Keratinocyte (primary cell): ENCODE measurements around the gene APBB1IP. TPM values are rescaled to one million over a fixed set of nuclear protein-coding genes. Genes with fewer than 3 reads are reported as not detected.
"Not testable (repeated sequence)": the region's sequence is repeated elsewhere in the genome, so short reads cannot be mapped to it uniquely, and the experiment has no call there.

Experiments used
- DNase-seq: peaks from one replicate; pipeline ENCODE4 v3.0.0-alpha.2; 2011; ENCODE audit warnings: low read depth, missing footprints, low spot score
- FAIRE-seq: peaks from 2 replicates; lab custom pipeline; 2011; peaks lifted over from hg19 to GRCh38; lab: Jason Lieb, UNC
- H2AFZ ChIP-seq: 2 replicates; pipeline ENCODE4 v1.6.0; 2012; ENCODE audit warnings: low read length, control low read depth, inconsistent platforms; ENCODE audit not compliant: control insufficient read depth
- H3K27ac ChIP-seq: 2 replicates; pipeline ENCODE4 v1.5.1; 2011; ENCODE audit warnings: low read length; ENCODE audit not compliant: control insufficient read depth, insufficient read depth
- H3K27me3 ChIP-seq: 3 replicates; pipeline ENCODE4 v1.6.0; 2011; ENCODE audit warnings: low read length; ENCODE audit not compliant: control insufficient read depth, insufficient read depth; ENCODE audit errors: extremely low read depth
- H3K36me3 ChIP-seq, 2 experiments: 2 replicates in 1 of 2; 3 replicates in 1 of 2; pipeline ENCODE4 v1.5.1; 2011; ENCODE audit warnings: low read length in 2 of 2, mild to moderate bottlenecking in 1 of 2; ENCODE audit not compliant: control insufficient read depth in 2 of 2, insufficient read depth in 2 of 2; ENCODE audit errors: extremely low read depth in 1 of 2
- H3K4me1 ChIP-seq: 3 replicates; pipeline ENCODE4 v1.5.1; 2011; ENCODE audit warnings: low read length; ENCODE audit not compliant: control insufficient read depth, insufficient read depth; ENCODE audit errors: extremely low read depth
- H3K4me2 ChIP-seq: 3 replicates; pipeline ENCODE4 v1.6.0; 2011; ENCODE audit warnings: low read depth, low read length; ENCODE audit not compliant: control insufficient read depth, insufficient read depth; ENCODE audit errors: extremely low read depth
- H3K4me3 ChIP-seq, 3 experiments: fragments of 200-600 bp in 1 of 3; sonication (generic) in 1 of 3; 2 replicates in 2 of 3; 3 replicates in 1 of 3; pipeline ENCODE4 v1.5.1; 2011 to 2016; ENCODE audit warnings: low read length in 3 of 3, mild to moderate bottlenecking in 3 of 3, control low read depth in 2 of 3, inconsistent platforms in 1 of 3, low read depth in 1 of 3, mixed read lengths in 1 of 3, mixed run types in 1 of 3, moderate library complexity in 1 of 3; ENCODE audit not compliant: control insufficient read depth in 2 of 3, insufficient read depth in 2 of 3; ENCODE audit errors: extremely low read depth in 1 of 3
- H3K79me2 ChIP-seq: 2 replicates; pipeline ENCODE4 v1.6.0; 2012; ENCODE audit warnings: low read length; ENCODE audit not compliant: control insufficient read depth, insufficient read depth
- H3K9ac ChIP-seq: 3 replicates; pipeline ENCODE4 v1.6.0; 2011; ENCODE audit warnings: low read length; ENCODE audit not compliant: control insufficient read depth, insufficient read depth; ENCODE audit errors: extremely low read depth
- H3K9me1 ChIP-seq: 3 replicates; pipeline ENCODE4 v1.6.0; 2011; ENCODE audit warnings: low read length; ENCODE audit not compliant: control insufficient read depth, insufficient read depth; ENCODE audit errors: extremely low read depth
- H3K9me3 ChIP-seq: 2 replicates; pipeline ENCODE4 v1.5.1; 2012; ENCODE audit warnings: low read depth, low read length; ENCODE audit not compliant: control insufficient read depth
- H4K20me1 ChIP-seq: 3 replicates; pipeline ENCODE4 v1.6.0; 2011; ENCODE audit warnings: low read length; ENCODE audit not compliant: control insufficient read depth, insufficient read depth; ENCODE audit errors: extremely low read depth
- EZH2 ChIP-seq: IDR thresholded peaks from one replicate; pipeline ENCODE4 v1.6.1; 2012; ENCODE audit warnings: inconsistent platforms, mild to moderate bottlenecking, low read length, moderate library complexity
- dilution Hi-C: fragments of 300-500 bp; cut with MboI; formaldehyde crosslinking; loops from one replicate; pipeline ENCODE4 v1.7.0; 2020; ENCODE audit warnings: low sequenced_read_pairs; ENCODE audit not compliant: extremely low pct_ligation_motif_present
- polyA plus RNA-seq, 5 experiments: library from polyadenylated mRNA; depleted of rRNA in 3 of 5; stranded (reverse) in 3 of 5; stranded (forward) in 1 of 5; unstranded in 1 of 5; fragments of >200 nt; gene quantifications; 1 replicate in 1 of 5; 2 replicates in 3 of 5; 3 replicates in 1 of 5; pipeline versions ENCODE4 v1.2.1 to v1.2.3, GENCODE V29; 2011 to 2012; ENCODE audit warnings: missing spikeins in 2 of 5, low read depth in 1 of 5, low replicate concordance in 1 of 5
- TF ChIP-seq, protein P1 (sequence below), 3 experiments: IDR thresholded peaks in 1 of 3; conservative IDR thresholded peaks in 1 of 3; optimal IDR thresholded peaks in 1 of 3; 2 replicates in 2 of 3; 3 replicates in 1 of 3; pipeline versions ENCODE3 to v1.5.1; 2011; ENCODE audit warnings: low read length in 3 of 3, mild to moderate bottlenecking in 3 of 3, moderate library complexity in 2 of 3, control low read depth in 1 of 3, inconsistent platforms in 1 of 3; ENCODE audit not compliant: insufficient read depth in 2 of 3; ENCODE audit errors: extremely low read depth in 1 of 3

The APBB1IP gene
- polyA plus RNA-seq, 1 donor (not counting 4 experiments of a cell fraction or from before 2014, with no cell fraction given): not detected

DNA sequence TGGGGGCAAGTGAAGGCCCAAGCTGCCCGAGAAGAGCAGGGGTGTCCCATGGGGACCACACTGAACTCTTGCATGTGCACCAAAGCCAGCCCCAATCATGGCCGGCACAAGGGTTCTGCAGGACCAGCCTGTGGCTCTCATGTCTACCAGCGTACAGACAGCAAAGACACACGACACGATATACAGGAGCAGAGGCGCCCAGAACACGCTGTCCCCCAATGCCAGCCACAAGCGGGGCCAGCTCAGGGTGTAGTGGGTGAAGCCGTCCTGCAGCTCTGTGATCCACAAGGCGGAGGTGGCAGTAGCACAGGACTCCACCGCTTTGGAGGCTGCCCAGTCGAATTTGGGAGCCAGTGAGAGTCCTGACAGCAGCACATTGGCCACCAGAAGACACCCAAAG, 150.5 kb downstream of the APBB1IP start:
- Histone ChIP-seq H3K27ac (no peak overlapping the region), H3K4me2 (no peak overlapping the region), H3K4me3 (no peak overlapping the region), H3K9me1 (no peaks in the 10 kb centered on the region), H4K20me1 (no peaks in the 10 kb centered on the region), H3K79me2 (no peaks in the 10 kb centered on the region), H2AFZ (no peak overlapping the region), H3K9me3 (no peaks in the 10 kb centered on the region), H3K4me1 (no peaks in the 10 kb centered on the region), H3K36me3 (no peaks in the 10 kb centered on the region), H3K9ac (no peak overlapping the region), H3K27me3 (no peaks in the 10 kb centered on the region)
- no peak for TF ChIP-seq EZH2
- TF ChIP-seq, protein P1, sequence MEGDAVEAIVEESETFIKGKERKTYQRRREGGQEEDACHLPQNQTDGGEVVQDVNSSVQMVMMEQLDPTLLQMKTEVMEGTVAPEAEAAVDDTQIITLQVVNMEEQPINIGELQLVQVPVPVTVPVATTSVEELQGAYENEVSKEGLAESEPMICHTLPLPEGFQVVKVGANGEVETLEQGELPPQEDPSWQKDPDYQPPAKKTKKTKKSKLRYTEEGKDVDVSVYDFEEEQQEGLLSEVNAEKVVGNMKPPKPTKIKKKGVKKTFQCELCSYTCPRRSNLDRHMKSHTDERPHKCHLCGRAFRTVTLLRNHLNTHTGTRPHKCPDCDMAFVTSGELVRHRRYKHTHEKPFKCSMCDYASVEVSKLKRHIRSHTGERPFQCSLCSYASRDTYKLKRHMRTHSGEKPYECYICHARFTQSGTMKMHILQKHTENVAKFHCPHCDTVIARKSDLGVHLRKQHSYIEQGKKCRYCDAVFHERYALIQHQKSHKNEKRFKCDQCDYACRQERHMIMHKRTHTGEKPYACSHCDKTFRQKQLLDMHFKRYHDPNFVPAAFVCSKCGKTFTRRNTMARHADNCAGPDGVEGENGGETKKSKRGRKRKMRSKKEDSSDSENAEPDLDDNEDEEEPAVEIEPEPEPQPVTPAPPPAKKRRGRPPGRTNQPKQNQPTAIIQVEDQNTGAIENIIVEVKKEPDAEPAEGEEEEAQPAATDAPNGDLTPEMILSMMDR (optimal IDR thresholded peaks at IDR 0.05 in 1 of 3, IDR thresholded peaks at IDR 0.05 in 1 of 3, conservative IDR thresholded peaks at IDR 0.05 in 1 of 3; ENCODE audit: extremely low read depth in 1 of 3, insufficient read depth in 2 of 3, low read length in 3 of 3): no peak
- DNase-seq (no peak), FAIRE-seq (no peak)
- dilution Hi-C loops: no loop called here

- H3K27ac ChIP-seq, H3K4me2 ChIP-seq, H3K27me3 ChIP-seq, dilution Hi-C loops, H3K36me3 ChIP-seq, H3K9ac ChIP-seq, H3K4me1 ChIP-seq, H3K79me2 ChIP-seq, H3K9me3 ChIP-seq, DNase-seq, FAIRE-seq, H3K9me1 ChIP-seq, H3K4me3 ChIP-seq, H4K20me1 ChIP-seq, H2AFZ ChIP-seq: not testable (repeated sequence)
Measured at GRCh38 chr10:26589813-26590212, 151.7 kb downstream of the APBB1IP start.

DNA sequence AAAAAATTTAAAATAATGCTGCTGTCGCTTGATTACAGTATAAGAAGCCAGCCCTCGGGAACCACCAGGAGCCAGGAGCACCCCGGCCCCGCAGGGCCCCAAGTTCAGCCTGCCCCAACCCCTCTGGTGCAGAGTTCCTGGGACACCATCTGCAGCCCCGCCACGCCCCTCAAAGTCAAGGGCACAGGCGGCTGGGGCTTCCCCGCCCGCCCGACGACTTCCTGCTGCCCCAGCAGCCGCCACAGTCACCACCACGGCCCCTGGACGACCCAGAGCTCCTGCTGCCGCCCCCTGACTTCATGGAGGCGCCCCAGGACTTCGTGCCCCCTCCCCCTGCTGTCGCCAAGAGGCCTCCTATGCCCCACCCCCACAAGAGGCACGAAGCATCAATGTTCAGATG, 155.8 kb downstream of the APBB1IP start:
- Histone ChIP-seq H4K20me1 (no peaks in the 10 kb centered on the region), H3K4me1 (no peaks in the 10 kb centered on the region), H3K4me3 (no peak overlapping the region), H3K4me2 (no peak overlapping the region), H3K27me3 (no peaks in the 10 kb centered on the region), H3K9ac (no peak overlapping the region), H3K79me2 (no peaks in the 10 kb centered on the region), H3K9me1 (no peaks in the 10 kb centered on the region), H2AFZ (no peak overlapping the region), H3K27ac (no peak overlapping the region), H3K9me3 (no peaks in the 10 kb centered on the region), H3K36me3 (no peaks in the 10 kb centered on the region)
- FAIRE-seq: no peak
- no peak for DNase-seq
- dilution Hi-C loops: no loop called here
- TF ChIP-seq, protein P1 (optimal IDR thresholded peaks at IDR 0.05 in 1 of 3, IDR thresholded peaks at IDR 0.05 in 1 of 3, conservative IDR thresholded peaks at IDR 0.05 in 1 of 3; ENCODE audit: extremely low read depth in 1 of 3, insufficient read depth in 2 of 3, low read length in 3 of 3): no peak
- no peak for TF ChIP-seq EZH2

DNA sequence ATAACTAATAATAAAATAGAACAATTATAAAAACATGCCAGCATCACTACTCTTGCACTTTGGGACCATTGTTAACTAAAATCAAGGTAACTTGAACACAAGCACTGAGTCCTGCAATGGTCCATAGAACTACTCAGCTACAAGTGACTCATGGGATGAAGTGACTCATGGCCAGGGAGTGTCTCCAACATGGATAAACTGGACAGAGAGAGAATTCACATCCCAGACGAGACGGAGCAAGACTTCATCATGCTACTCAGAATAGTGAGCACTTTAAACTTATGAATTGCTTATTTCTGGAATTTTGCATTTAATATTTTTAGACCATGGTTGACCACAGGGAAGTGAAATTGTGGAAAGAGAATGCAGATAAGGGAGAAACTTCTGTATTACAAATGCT, 165.1 kb downstream of the APBB1IP start:
- not testable (repeated sequence) for H3K4me3 ChIP-seq

More for the DNA sequence above, 165.1 kb downstream of the APBB1IP start:
- H3K36me3 ChIP-seq, H2AFZ ChIP-seq, H3K27ac ChIP-seq, H3K9me3 ChIP-seq, dilution Hi-C loops, H4K20me1 ChIP-seq, H3K9me1 ChIP-seq, H3K27me3 ChIP-seq, H3K4me1 ChIP-seq, DNase-seq, H3K4me2 ChIP-seq, H3K9ac ChIP-seq, H3K79me2 ChIP-seq: not testable (repeated sequence)
- FAIRE-seq: peak; percentile 99
